ENCODE measurements around the gene PRKCD.

Gene PRKCD

GRCh38 chr3:53145713-53146080, 15.3 kb upstream of the PRKCD start:
- ATAC-seq = no peak
- TF ChIP-seq RARB (CRISPR knock-in tag; IDR thresholded peaks at IDR 0.05) (no peak), SNAI2 (CRISPR knock-in tag; IDR thresholded peaks at IDR 0.05) (no peak), POU6F1 (CRISPR knock-in tag; IDR thresholded peaks at IDR 0.05; ENCODE audit: borderline replicate concordance, low read depth) (no peak), CSRNP3 (CRISPR knock-in tag; IDR thresholded peaks at IDR 0.05) (no peak), PPARA (CRISPR knock-in tag; IDR thresholded peaks at IDR 0.05; ENCODE audit: borderline replicate concordance) (no peak), PATZ1 (CRISPR knock-in tag; IDR thresholded peaks at IDR 0.05; ENCODE audit: borderline replicate concordance) (no peak), ISL1 (CRISPR knock-in tag; IDR thresholded peaks at IDR 0.05) (no peak), ZFP3 (CRISPR knock-in tag; IDR thresholded peaks at IDR 0.05) (no peak), ZFP30 (CRISPR knock-in tag; IDR thresholded peaks at IDR 0.05) (no peak), TOX (CRISPR knock-in tag; IDR thresholded peaks at IDR 0.05; ENCODE audit: borderline replicate concordance) (no peak), BACH2 (CRISPR knock-in tag; IDR thresholded peaks at IDR 0.05; ENCODE audit: borderline replicate concordance) (no peak), CREB5 (CRISPR knock-in tag; IDR thresholded peaks at IDR 0.05; ENCODE audit: low read depth) (no peak), ZC3H10 (CRISPR knock-in tag; IDR thresholded peaks at IDR 0.05) (no peak)

GRCh38 chr3:53146319-53146891, 14.6 kb upstream of the PRKCD start:
- TF ChIP-seq TSHZ2 (CRISPR knock-in tag; IDR thresholded peaks at IDR 0.05) (no peak), BACH2 (CRISPR knock-in tag; IDR thresholded peaks at IDR 0.05; ENCODE audit: borderline replicate concordance) (no peak), SNAI2 (CRISPR knock-in tag; IDR thresholded peaks at IDR 0.05) (no peak), CSDC2 (CRISPR knock-in tag; IDR thresholded peaks at IDR 0.05) (no peak), PATZ1 (CRISPR knock-in tag; IDR thresholded peaks at IDR 0.05; ENCODE audit: borderline replicate concordance) (no peak), ZNF565 (CRISPR knock-in tag; conservative IDR thresholded peaks at IDR 0.05; ENCODE audit: low read depth) (no peak), ZNF70 (CRISPR knock-in tag; IDR thresholded peaks at IDR 0.05) (no peak), CSRNP3 (CRISPR knock-in tag; IDR thresholded peaks at IDR 0.05) (no peak)
- no peak for ATAC-seq

Data from SK-N-SH treated with all-trans-retinoic acid at 6 μM for 48 hours (cell line).